Neural progenitor cell (in vitro differentiated cells): ENCODE data around the gene ATF6. TPM values are rescaled to one million over a fixed set of nuclear protein-coding genes. Genes with fewer than 3 reads are reported as not detected.

Source experiments
- DNase-seq: peaks from one replicate; pipeline ENCODE4 v3.0.0-alpha.2; 2016; ENCODE audit warnings: low spot score
- H2AFZ ChIP-seq: fragments of 200-600 bp; sonication (generic); replicated peaks from 2 replicates; pipeline ENCODE4 v1.6.1; 2016; ENCODE audit warnings: antibody characterized with exemption
- H3F3A ChIP-seq: fragments of 200-600 bp; sonication (generic); 2 replicates; pipeline ENCODE4 v1.6.1; 2016; ENCODE audit warnings: antibody characterized with exemption, low read depth
- H3K27ac ChIP-seq: fragments of 200-600 bp; sonication (generic); 2 replicates; pipeline ENCODE4 v1.5.1; 2016; ENCODE audit warnings: mild to moderate bottlenecking
- H3K27me3 ChIP-seq: fragments of 200-600 bp; sonication (generic); 2 replicates; pipeline ENCODE4 v1.6.1; 2016; ENCODE audit warnings: mild to moderate bottlenecking, moderate library complexity
- H3K36me3 ChIP-seq: fragments of 200-600 bp; sonication (generic); 2 replicates; pipeline ENCODE4 v1.5.1; 2016
- H3K4me1 ChIP-seq: fragments of 200-600 bp; sonication (generic); 2 replicates; pipeline ENCODE4 v1.6.1; 2016; ENCODE audit warnings: mixed run types
- H3K4me2 ChIP-seq: fragments of 200-600 bp; sonication (generic); 2 replicates; pipeline ENCODE4 v1.6.1; 2016
- H3K4me3 ChIP-seq: fragments of 200-600 bp; sonication (generic); 2 replicates; pipeline ENCODE4 v1.5.1; 2016
- H3K79me2 ChIP-seq: fragments of 200-600 bp; sonication (generic); 2 replicates; pipeline ENCODE4 v1.6.1; 2016; ENCODE audit warnings: low read depth
- H3K9ac ChIP-seq: fragments of 200-600 bp; sonication (generic); 2 replicates; pipeline ENCODE4 v1.6.1; 2016
- H3K9me3 ChIP-seq: fragments of 200-600 bp; sonication (generic); 2 replicates; pipeline ENCODE4 v1.5.1; 2016; ENCODE audit warnings: low read depth
- H4K20me1 ChIP-seq: fragments of 200-600 bp; sonication (generic); 2 replicates; pipeline ENCODE4 v1.6.1; 2016; ENCODE audit warnings: low read depth
- H3K27ac Mint-ChIP-seq: 3 replicates; pipeline ENCODE4 v1.8.0; 2021; ENCODE audit warnings: mixed read lengths
- H3K27me3 Mint-ChIP-seq: 2 replicates; pipeline ENCODE4 v1.8.0; 2022; ENCODE audit warnings: low read depth, mild to moderate bottlenecking, inconsistent platforms, moderate library complexity, mixed read lengths; ENCODE audit not compliant: insufficient read depth
- H3K36me3 Mint-ChIP-seq: 3 replicates; pipeline ENCODE4 v1.8.0; 2021; ENCODE audit warnings: mixed read lengths
- H3K4me1 Mint-ChIP-seq: 3 replicates; pipeline ENCODE4 v1.8.0; 2021; ENCODE audit warnings: mixed read lengths
- H3K4me3 Mint-ChIP-seq: 3 replicates; pipeline ENCODE4 v1.8.0; 2021; ENCODE audit warnings: mild to moderate bottlenecking, moderate library complexity, mixed read lengths
- H3K9me3 Mint-ChIP-seq: 3 replicates; pipeline ENCODE4 v1.8.0; 2020; ENCODE audit warnings: mixed read lengths
- CTCF ChIP-seq: fragments of 200-600 bp; sonication (generic); IDR thresholded peaks from 2 replicates; pipeline ENCODE4 v1.5.1; 2017; ENCODE audit warnings: antibody characterized with exemption, mild to moderate bottlenecking
- EZH2 ChIP-seq: fragments of 200-600 bp; sonication (generic); IDR thresholded peaks from 2 replicates; pipeline ENCODE4 v1.6.1; 2017; ENCODE audit warnings: antibody characterized with exemption, mild to moderate bottlenecking, moderate library complexity
- EZH2phosphoT487 ChIP-seq: fragments of 200-600 bp; sonication (generic); IDR thresholded peaks from 2 replicates; pipeline ENCODE4 v1.6.1; 2017; ENCODE audit warnings: antibody characterized with exemption
- total RNA-seq: library from RNA; depleted of rRNA; stranded (reverse); fragments of >200 nt; gene quantifications from 2 replicates; pipeline ENCODE4 v1.2.3, GENCODE V29; 2015; ENCODE audit warnings: low replicate concordance

Gene ATF6
- total RNA-seq, 1 donor from 2014 or later: 31.7 TPM

DNA sequence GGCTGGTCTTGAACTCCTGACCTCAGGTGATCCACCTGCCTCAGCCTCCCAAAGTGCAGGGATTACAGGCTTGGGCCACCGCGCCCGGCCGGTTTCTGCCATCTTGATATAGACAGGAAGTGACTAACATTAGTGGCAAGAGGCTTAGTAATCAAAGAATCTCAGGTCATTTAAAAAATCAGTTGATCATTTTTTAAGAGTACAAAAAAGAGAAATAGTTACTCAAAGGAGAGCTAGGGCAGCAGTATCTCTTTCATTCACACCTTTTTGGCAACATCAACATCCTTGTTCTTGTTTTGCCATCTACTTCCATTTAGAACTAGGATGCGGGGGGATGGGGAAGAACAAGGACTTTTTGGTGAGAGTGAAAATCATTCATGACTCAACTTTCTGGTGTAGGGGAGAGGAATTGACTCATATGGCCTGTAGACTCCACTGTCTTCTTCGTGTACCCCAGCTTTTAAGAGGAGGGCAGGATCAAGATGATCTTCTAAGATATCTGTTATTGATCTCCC, 36.0 kb upstream of the ATF6 start:
- no peaks in the 10 kb centered on the region for H3K36me3 Mint-ChIP-seq

DNA sequence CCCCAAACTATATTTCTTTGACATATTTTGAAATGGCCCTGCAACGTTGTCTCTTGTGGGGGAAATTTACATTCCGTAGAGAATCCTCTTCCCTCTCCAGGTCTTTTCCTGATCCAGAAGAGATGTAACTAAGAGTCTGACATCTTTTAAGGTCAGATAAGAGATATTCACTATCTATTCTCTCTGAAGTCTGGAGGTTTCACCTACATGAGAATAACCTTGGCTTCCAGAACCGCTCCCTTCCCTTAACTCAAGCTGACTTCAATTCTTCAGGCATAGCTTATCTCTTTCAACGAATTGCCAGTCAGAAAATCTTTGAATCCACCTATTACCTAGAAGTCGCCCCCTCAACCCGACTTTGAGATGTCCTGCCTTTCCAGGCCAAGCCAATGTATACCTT, 34.9 kb upstream of the ATF6 start:
- Mint-ChIP-seq H3K27ac (no peak overlapping the region), H3K27me3 (peaks cover 4% of the 10 kb centered on the region), H3K4me1 (peaks cover 2% of the 10 kb centered on the region), H3K9me3 (no peaks in the 10 kb centered on the region), H3K36me3 (no peaks in the 10 kb centered on the region), H3K4me3 (no peak overlapping the region)
- DNase-seq: no peak
- Histone ChIP-seq H3K9ac (no peak overlapping the region), H3K27ac (no peak overlapping the region), H3K27me3 (peaks cover 56% of the 10 kb centered on the region), H3K4me3 (no peak overlapping the region), H4K20me1 (no peaks in the 10 kb centered on the region), H3K79me2 (no peaks in the 10 kb centered on the region), H3F3A (no peaks in the 10 kb centered on the region), H3K36me3 (no peaks in the 10 kb centered on the region), H3K9me3 (no peaks in the 10 kb centered on the region), H2AFZ (no peak overlapping the region), H3K4me1 (no peaks in the 10 kb centered on the region), H3K4me2 (no peak overlapping the region)
- TF ChIP-seq EZH2 (no peak), EZH2phosphoT487 (no peak), CTCF (no peak)

More for the DNA sequence above, 36.0 kb upstream of the ATF6 start:
- no peak overlapping the region for H3K9ac ChIP-seq
- H3K4me3 ChIP-seq: no peak overlapping the region
- DNase-seq: no peak
- peaks cover 67% of the 10 kb centered on the region for H3K27me3 ChIP-seq
- H3K4me1 ChIP-seq: peaks cover 5% of the 10 kb centered on the region
- H3K36me3 ChIP-seq: no peaks in the 10 kb centered on the region
- H3F3A ChIP-seq: peaks cover 6% of the 10 kb centered on the region
- H2AFZ ChIP-seq: no peak overlapping the region
- Mint-ChIP-seq H3K4me3 (no peak overlapping the region), H3K9me3 (no peaks in the 10 kb centered on the region), H3K27ac (no peak overlapping the region), H3K4me1 (peaks cover 6% of the 10 kb centered on the region), H3K27me3 (peaks cover 13% of the 10 kb centered on the region)
- no peaks in the 10 kb centered on the region for H3K79me2 ChIP-seq
- no peaks in the 10 kb centered on the region for H4K20me1 ChIP-seq
- no peak overlapping the region for H3K27ac ChIP-seq
- H3K4me2 ChIP-seq: no peak overlapping the region
- TF ChIP-seq EZH2: no peak
- TF ChIP-seq EZH2phosphoT487: no peak
- no peak for TF ChIP-seq CTCF
- no peaks in the 10 kb centered on the region for H3K9me3 ChIP-seq

GRCh38 chr1:161731981-161732718, 34.0 kb upstream of the ATF6 start:
- no peak for TF ChIP-seq EZH2
- TF ChIP-seq CTCF: no peak
- TF ChIP-seq EZH2phosphoT487: no peak
- no peak for DNase-seq
- no peaks in the 10 kb centered on the region for H3K4me1 ChIP-seq
- H3F3A ChIP-seq: peaks cover under 1% of the 10 kb centered on the region
- H3K27ac Mint-ChIP-seq: no peak overlapping the region
- no peaks in the 10 kb centered on the region for H3K79me2 ChIP-seq
- H3K27ac ChIP-seq: no peak overlapping the region
- H3K27me3 Mint-ChIP-seq: peaks cover 7% of the 10 kb centered on the region
- no peaks in the 10 kb centered on the region for H4K20me1 ChIP-seq
- H3K36me3 ChIP-seq: no peaks in the 10 kb centered on the region
- no peak overlapping the region for H2AFZ ChIP-seq
- no peak overlapping the region for H3K4me3 ChIP-seq
- no peaks in the 10 kb centered on the region for H3K9me3 Mint-ChIP-seq
- no peak overlapping the region for H3K4me2 ChIP-seq
- peaks cover 2% of the 10 kb centered on the region for H3K4me1 Mint-ChIP-seq
- no peaks in the 10 kb centered on the region for H3K36me3 Mint-ChIP-seq
- no peaks in the 10 kb centered on the region for H3K9me3 ChIP-seq
- H3K4me3 Mint-ChIP-seq: no peak overlapping the region
- peaks cover 50% of the 10 kb centered on the region for H3K27me3 ChIP-seq
- H3K9ac ChIP-seq: no peak overlapping the region
